HG03521 (cell line): ENCODE results near the gene TTC4.
"Not testable (repeated sequence)": the region's sequence is repeated elsewhere in the genome, so short reads cannot be mapped to it uniquely, and the experiment has no call there.

Experiments
- ATAC-seq: cut with Tn5 transposase; IDR thresholded peaks from one replicate; pipeline ENCODE4 v1.9.1; 2021; ENCODE audit warnings: mild to moderate bottlenecking, moderate library complexity; ENCODE audit not compliant: unreplicated experiment

The TTC4 gene

GRCh38 chr1:54748094-54748835 is 32.6 kb downstream of the TTC4 start:
- ATAC-seq, result no peak

GRCh38 chr1:54750596-54750995 is 34.9 kb downstream of the TTC4 start:
- no peak for ATAC-seq

- no peak for ATAC-seq
Observed at GRCh38 chr1:54751426-54751825, 35.8 kb downstream of the TTC4 start.

- no peak for ATAC-seq
Observed at GRCh38 chr1:54754045-54754444, 38.4 kb downstream of the TTC4 start.

- ATAC-seq, result no peak
Observed at GRCh38 chr1:54754486-54755285, 39.0 kb downstream of the TTC4 start.

GRCh38 chr1:54757833-54758232 is 42.2 kb downstream of the TTC4 start:
- no peak for ATAC-seq

- no peak for ATAC-seq
Observed at GRCh38 chr1:54758678-54759348, 43.2 kb downstream of the TTC4 start.

- ATAC-seq, result no peak
Observed at GRCh38 chr1:54763816-54764132, 48.1 kb downstream of the TTC4 start.

- ATAC-seq, result peak; percentile 97
Observed at GRCh38 chr1:54764133-54764921, 48.7 kb downstream of the TTC4 start, which contains the start of gene PARS2. TSS of gene PARS2 (minus strand) at chr1:54764523. CDS start at chr1:54759161, 5,362 bp downstream.

GRCh38 chr1:54764922-54765561 is 49.4 kb downstream of the TTC4 start:
- peak; percentile 11 for ATAC-seq

GRCh38 chr1:54766726-54767125 is 51.1 kb downstream of the TTC4 start:
- ATAC-seq, result no peak

GRCh38 chr1:54767526-54767925 is 51.9 kb downstream of the TTC4 start:
- ATAC-seq, result no peak

GRCh38 chr1:54768093-54768492 is 52.4 kb downstream of the TTC4 start:
- no peak for ATAC-seq

GRCh38 chr1:54772951-54773350 is 57.3 kb downstream of the TTC4 start:
- no peak for ATAC-seq

- no peak for ATAC-seq
Observed at GRCh38 chr1:54774820-54775498, 59.3 kb downstream of the TTC4 start.

- ATAC-seq, result not testable (repeated sequence)
Observed at GRCh38 chr1:54775828-54776721, 60.4 kb downstream of the TTC4 start.

- no peak for ATAC-seq
Observed at GRCh38 chr1:54777011-54777410, 61.4 kb downstream of the TTC4 start.

- ATAC-seq, result no peak
Observed at GRCh38 chr1:54777431-54777830, 61.8 kb downstream of the TTC4 start.
